ENCODE measurements around the gene GLP1R.

GRCh38 chr6:39016839-39017546 is 31.6 kb upstream of the GLP1R start:
- TF ChIP-seq CTCF (conservative IDR thresholded peaks at IDR 0.05; ENCODE audit: low read length) (no peak), EZH2phosphoT487 (IDR thresholded peaks at IDR 0.05; ENCODE audit: borderline replicate concordance) (no peak)

All from Loucy (cell line).